Cardiac septum (tissue), 1 donor: ENCODE measurements around the gene RPS21. TPM values are rescaled to one million over a fixed set of nuclear protein-coding genes. Genes with fewer than 3 reads are reported as not detected.

Source experiments
- DNase-seq: peaks from one replicate; pipeline ENCODE4 v3.0.0-alpha.2; 2020; ENCODE audit warnings: low spot score
- intact Hi-C: fragments of 100-400 bp; cut with DNase I; formaldehyde crosslinking; loops from one replicate; pipeline ENCODE4 v1.14.0; 2022
- long read RNA-seq: library from polyadenylated mRNA; unstranded; transcript quantifications from one replicate; pipeline ENCODE4 v2.0.0, GENCODE V29; 2021
- total RNA-seq: library from RNA; stranded (reverse); fragmentation: NEBNext Ultra II Directional; extraction: Animal tissue kit (Norgen Biotek cat#: 25700); gene quantifications from one replicate; pipeline ENCODE4 v1.2.1, GENCODE V29; 2021
- donor health status: DM: no; HTN: no; CAD: no.

RPS21 gene
- total RNA-seq = 466 TPM
- long read RNA-seq, transcript RPS21-201 (6 exons, 344 nt) = major isoform, 33 of 37 reads
- long read RNA-seq, partial matches to known transcripts = 2 of 37 reads
- long read RNA-seq, other reads (novel, unspliced or antisense) = 0 of 37 reads

GRCh38 chr20:62386383-62387218 is at the start of gene RPS21:
Gene RPS21 (plus strand): TSS chr20:62387103. CDS start chr20:62387339, 236 bp downstream.
- peak; percentile 96 for DNase-seq
- intact Hi-C loops = loop anchor here (5.0 to 10.0 kb wide), 2 partner anchors 204 to 362 kb away; partner anchors contain the start of gene MTG2

- intact Hi-C loops = no loop called here
- no peak for DNase-seq
Measured at GRCh38 chr20:62337558-62338293, 49.2 kb upstream of the RPS21 start.

GRCh38 chr20:62338294-62338620 is 48.6 kb upstream of the RPS21 start:
- no peak for DNase-seq
- intact Hi-C loops = no loop called here

GRCh38 chr20:62339647-62340062 is 47.2 kb upstream of the RPS21 start:
- DNase-seq = no peak
- intact Hi-C loops = loop anchor here (5.0 kb wide), 1 partner anchor 32 kb away; no protein-coding TSS in a partner anchor

GRCh38 chr20:62342910-62343309 is 44.0 kb upstream of the RPS21 start:
- intact Hi-C loops = loop anchor here (5.0 kb wide), 1 partner anchor 36 kb away; no protein-coding TSS in a partner anchor
- no peak for DNase-seq

GRCh38 chr20:62344092-62344491 is 42.8 kb upstream of the RPS21 start:
- intact Hi-C loops = loop anchor here (5.0 kb wide), 1 partner anchor 37 kb away; no protein-coding TSS in a partner anchor
- DNase-seq = no peak

GRCh38 chr20:62344782-62345181 is 42.1 kb upstream of the RPS21 start:
- intact Hi-C loops = loop anchor here (5.0 kb wide), 1 partner anchor 37 kb away; no protein-coding TSS in a partner anchor

GRCh38 chr20:62345681-62346370 is 41.1 kb upstream of the RPS21 start:
- intact Hi-C loops = no loop called here
- no peak for DNase-seq

More at GRCh38 chr20:62344782-62345181, 42.1 kb upstream of the RPS21 start:
- DNase-seq = no peak

GRCh38 chr20:62346398-62347150 is 40.3 kb upstream of the RPS21 start:
- intact Hi-C loops = no loop called here
- no peak for DNase-seq

- intact Hi-C loops = no loop called here
- no peak for DNase-seq
Measured at GRCh38 chr20:62347151-62347404, 39.8 kb upstream of the RPS21 start.

GRCh38 chr20:62347445-62347844 is 39.5 kb upstream of the RPS21 start:
- DNase-seq = no peak

GRCh38 chr20:62348604-62349003 is 38.3 kb upstream of the RPS21 start:
- DNase-seq = no peak
- intact Hi-C loops = no loop called here

More at GRCh38 chr20:62347445-62347844, 39.5 kb upstream of the RPS21 start:
- intact Hi-C loops = no loop called here

- DNase-seq = no peak
- intact Hi-C loops = no loop called here
Measured at GRCh38 chr20:62349556-62350097, 37.3 kb upstream of the RPS21 start.

GRCh38 chr20:62350098-62350628 is 36.7 kb upstream of the RPS21 start:
- intact Hi-C loops = no loop called here
- DNase-seq = no peak

- intact Hi-C loops = no loop called here
- DNase-seq = no peak
Measured at GRCh38 chr20:62350629-62351422, 36.1 kb upstream of the RPS21 start.

GRCh38 chr20:62351469-62352401 is 35.2 kb upstream of the RPS21 start:
- DNase-seq = no peak
- intact Hi-C loops = loop anchor here (1.0 kb wide), 1 partner anchor 26 kb away; no protein-coding TSS in a partner anchor
